Loucy (cell line): ENCODE results near the gene TAC4.

Experiments used
- CTCF ChIP-seq: fragments of 200-600 bp; sonication (generic); conservative IDR thresholded peaks from 2 replicates; pipeline ENCODE4 v1.5.1; 2014; ENCODE audit warnings: mild to moderate bottlenecking, antibody characterized with exemption, low read length
- EZH2phosphoT487 ChIP-seq: fragments of 200-600 bp; IDR thresholded peaks from 2 replicates; pipeline ENCODE4 v1.6.1; 2018; ENCODE audit warnings: antibody characterized with exemption, mild to moderate bottlenecking, moderate library complexity, borderline replicate concordance

- TF ChIP-seq CTCF = no peak
- TF ChIP-seq EZH2phosphoT487 = no peak
Observed at GRCh38 chr17:49848019-49848473, at the start of gene TAC4.
